H1 (cell line): ENCODE data around the gene EHD2. TPM values are rescaled to one million over a fixed set of nuclear protein-coding genes. Genes with fewer than 3 reads are reported as not detected.
A peak's percentile ranks its signal among the peaks of the same experiment; 100 is the strongest.

Experiments used
- CBX5 ChIP-seq: fragments of 300-800, 300-1000 bp; sonication (generic); IDR thresholded peaks from 2 replicates; pipeline ENCODE4 v1.7.1; 2016; ENCODE audit warnings: antibody characterized with exemption, low read length, low read depth
- CBX8 ChIP-seq: fragments of 300-800, 300-1000 bp; sonication (generic); IDR thresholded peaks from 2 replicates; pipeline ENCODE4 v1.7.1; 2016; ENCODE audit warnings: low read depth, low read length, borderline replicate concordance
- CHD2 ChIP-seq: IDR thresholded peaks from 2 replicates; pipeline ENCODE4 v1.6.1; 2012; ENCODE audit warnings: low read length, improper control_type of control experiment
- GTF2F1 ChIP-seq: IDR thresholded peaks from 2 replicates; pipeline ENCODE4 v1.6.1; 2012; ENCODE audit warnings: low read depth, low read length, improper control_type of control experiment, borderline replicate concordance
- KDM1A ChIP-seq: fragments of 200-600, 300-600 bp; sonication (generic); IDR thresholded peaks from 2 replicates; pipeline ENCODE4 v1.7.1; 2016; ENCODE audit warnings: mild to moderate bottlenecking, low read length, borderline replicate concordance
- KDM5A ChIP-seq: fragments of 200-600 bp; IDR thresholded peaks from 2 replicates; pipeline ENCODE4 v1.7.1; 2012; ENCODE audit warnings: mild to moderate bottlenecking, low read length, inconsistent platforms, mixed read lengths
- MAFK ChIP-seq: IDR thresholded peaks from 2 replicates; pipeline ENCODE4 v1.6.1; 2012; ENCODE audit warnings: low read depth, mild to moderate bottlenecking, improper control_type of control experiment, low read length
- NANOG ChIP-seq: IDR thresholded peaks from 2 replicates; pipeline ENCODE4 v1.6.1; 2011; ENCODE audit warnings: low read length, low read depth, mild to moderate bottlenecking, inconsistent platforms; ENCODE audit not compliant: insufficient read depth, poor library complexity, severe bottlenecking
- POLR2A ChIP-seq, 2 experiments: IDR thresholded peaks; 1 replicate in 1 of 2; 2 replicates in 1 of 2; pipeline ENCODE4 v1.6.1; 2011; ENCODE audit warnings: low read depth in 2 of 2, low read length in 2 of 2, mild to moderate bottlenecking in 2 of 2; ENCODE audit errors: control extremely low read depth in 1 of 2
- POLR2AphosphoS5 ChIP-seq: IDR thresholded peaks from 2 replicates; pipeline ENCODE4 v1.6.1; 2011; ENCODE audit warnings: low read depth, low read length
- POU5F1 ChIP-seq: IDR thresholded peaks from 2 replicates; pipeline ENCODE4 v1.6.1; 2011; ENCODE audit warnings: low read depth, mild to moderate bottlenecking, low read length, moderate library complexity
- RBBP5 ChIP-seq: IDR thresholded peaks from 2 replicates; pipeline ENCODE4 v1.7.1; 2012; ENCODE audit warnings: low read depth, mild to moderate bottlenecking, inconsistent platforms, low read length, moderate library complexity, borderline replicate concordance
- RXRA ChIP-seq: IDR thresholded peaks from 2 replicates; pipeline ENCODE4 v1.6.1; 2011; ENCODE audit warnings: low read depth, mild to moderate bottlenecking, low read length, moderate library complexity; ENCODE audit not compliant: insufficient read depth
- SIX5 ChIP-seq: IDR thresholded peaks from 2 replicates; pipeline ENCODE4 v1.6.1; 2011; ENCODE audit warnings: mild to moderate bottlenecking, low read depth, low read length
- SP2 ChIP-seq: IDR thresholded peaks from 2 replicates; pipeline ENCODE4 v1.6.1; 2012; ENCODE audit warnings: mild to moderate bottlenecking, low read length, inconsistent platforms
- TCF12 ChIP-seq: IDR thresholded peaks from 2 replicates; pipeline ENCODE4 v1.6.1; 2011; ENCODE audit warnings: low read depth, mild to moderate bottlenecking, low read length
- polyA plus RNA-seq, 7 experiments: library from polyadenylated mRNA; depleted of rRNA in 3 of 7; stranded (reverse) in 5 of 7; unstranded in 2 of 7; fragments of >200 nt in 5 of 7; fragments of 200-250 nt in 2 of 7; gene quantifications; 1 replicate in 5 of 7; 2 replicates in 1 of 7; 4 replicates in 1 of 7; pipeline versions ENCODE4 v1.2.1 to v1.2.3, GENCODE V29; 2011 to 2013; ENCODE audit warnings: missing spikeins in 2 of 7, mixed read lengths in 2 of 7
- total RNA-seq: library from RNA; stranded (reverse); fragmentation: NEBNext Ultra II Directional; extraction: Animal tissue kit (Norgen Biotek cat#: 25700); gene quantifications from 2 replicates; pipeline ENCODE4 v1.2.1, GENCODE V29; 2021
- TF ChIP-seq, protein P1 (sequence below): IDR thresholded peaks from 2 replicates; pipeline ENCODE4 v1.6.1; 2012; ENCODE audit warnings: low read length, inconsistent platforms
- TF ChIP-seq, protein P2 (sequence below): IDR thresholded peaks from 2 replicates; pipeline ENCODE4 v1.6.1; 2011; ENCODE audit warnings: low read length, improper control_type of control experiment
- TF ChIP-seq, protein P3 (sequence below): IDR thresholded peaks from 2 replicates; pipeline ENCODE4 v1.6.1; 2012; ENCODE audit warnings: inconsistent platforms
- TF ChIP-seq, protein P4 (sequence below): IDR thresholded peaks from 2 replicates; pipeline ENCODE4 v1.6.1; 2012; ENCODE audit warnings: inconsistent platforms

EHD2 gene
- total and polyA plus RNA-seq, 2 of the 8 experiments (the other 6 are each of a cell fraction or from before 2014, with no cell fraction given), result 4.5 to 14.3 TPM

DNA sequence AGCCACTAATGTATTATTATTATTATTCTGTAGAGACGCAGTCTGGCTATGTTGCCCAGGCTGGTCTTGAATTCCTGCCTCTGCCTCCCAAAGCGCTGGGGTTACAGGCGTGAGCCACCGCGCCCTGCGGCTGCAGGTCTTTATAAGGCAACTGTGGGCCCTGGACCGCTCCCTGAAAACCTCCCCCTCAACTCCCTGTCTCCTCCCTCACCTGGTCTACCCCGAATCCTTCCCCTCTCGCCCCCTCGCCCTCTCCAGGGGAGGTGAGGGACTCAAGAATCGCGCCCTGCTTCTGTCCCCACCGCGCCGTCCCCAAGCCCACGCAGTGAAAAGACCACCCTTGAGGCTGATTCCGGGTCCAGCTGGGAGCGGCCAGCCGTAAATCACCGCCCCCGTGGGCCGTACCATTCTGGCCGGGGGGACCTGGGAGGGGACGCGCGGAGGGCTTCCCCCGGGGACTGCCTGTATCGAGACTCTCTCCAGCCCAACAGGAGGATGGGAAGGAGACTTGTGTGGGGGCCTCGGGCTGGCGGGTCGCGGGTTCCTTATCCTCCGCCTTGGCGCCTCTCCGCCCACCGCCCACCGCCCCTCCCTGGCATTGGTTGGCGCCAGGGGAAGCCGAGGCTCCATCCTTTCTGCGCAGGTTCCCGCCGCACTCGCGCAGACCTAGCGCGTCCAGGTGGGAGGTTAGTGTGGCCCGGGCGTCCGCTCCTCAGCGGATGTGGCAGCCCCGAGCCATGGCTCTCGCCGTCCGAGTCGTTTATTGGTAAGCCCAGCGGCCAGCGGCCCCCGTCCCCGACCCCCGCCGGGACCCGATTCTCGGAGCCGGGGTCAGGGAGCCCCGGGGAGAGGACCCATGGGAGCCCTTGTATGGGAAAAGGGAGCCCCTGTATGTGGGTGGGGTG lies 65.1 kb downstream of the EHD2 start, which contains the start of gene SELENOW (continued):
- TF ChIP-seq CBX8 (no peak), RXRA (0 out of 2 replicates have a peak, but pooled peaks have one; percentile 71), POLR2A (IDR thresholded peaks at IDR 0.05; ENCODE audit: control extremely low read depth in 1 of 2, low read depth in 2 of 2, low read length in 2 of 2) (peak; percentile 87 to 90), TCF12 (no peak), MAFK (no peak), KDM5A (no peak), GTF2F1 (no peak), POU5F1 (no peak), KDM1A (no peak), POLR2AphosphoS5 (peak; percentile 95), RBBP5 (no peak), CHD2 (no peak), NANOG (no peak), CBX5 (no peak), SP2 (no peak), SIX5 (no peak)
- TF ChIP-seq, protein P1, sequence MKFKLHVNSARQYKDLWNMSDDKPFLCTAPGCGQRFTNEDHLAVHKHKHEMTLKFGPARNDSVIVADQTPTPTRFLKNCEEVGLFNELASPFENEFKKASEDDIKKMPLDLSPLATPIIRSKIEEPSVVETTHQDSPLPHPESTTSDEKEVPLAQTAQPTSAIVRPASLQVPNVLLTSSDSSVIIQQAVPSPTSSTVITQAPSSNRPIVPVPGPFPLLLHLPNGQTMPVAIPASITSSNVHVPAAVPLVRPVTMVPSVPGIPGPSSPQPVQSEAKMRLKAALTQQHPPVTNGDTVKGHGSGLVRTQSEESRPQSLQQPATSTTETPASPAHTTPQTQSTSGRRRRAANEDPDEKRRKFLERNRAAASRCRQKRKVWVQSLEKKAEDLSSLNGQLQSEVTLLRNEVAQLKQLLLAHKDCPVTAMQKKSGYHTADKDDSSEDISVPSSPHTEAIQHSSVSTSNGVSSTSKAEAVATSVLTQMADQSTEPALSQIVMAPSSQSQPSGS, result no peak
- TF ChIP-seq, protein P2, sequence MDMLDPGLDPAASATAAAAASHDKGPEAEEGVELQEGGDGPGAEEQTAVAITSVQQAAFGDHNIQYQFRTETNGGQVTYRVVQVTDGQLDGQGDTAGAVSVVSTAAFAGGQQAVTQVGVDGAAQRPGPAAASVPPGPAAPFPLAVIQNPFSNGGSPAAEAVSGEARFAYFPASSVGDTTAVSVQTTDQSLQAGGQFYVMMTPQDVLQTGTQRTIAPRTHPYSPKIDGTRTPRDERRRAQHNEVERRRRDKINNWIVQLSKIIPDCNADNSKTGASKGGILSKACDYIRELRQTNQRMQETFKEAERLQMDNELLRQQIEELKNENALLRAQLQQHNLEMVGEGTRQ, result no peak
- TF ChIP-seq, protein P3, sequence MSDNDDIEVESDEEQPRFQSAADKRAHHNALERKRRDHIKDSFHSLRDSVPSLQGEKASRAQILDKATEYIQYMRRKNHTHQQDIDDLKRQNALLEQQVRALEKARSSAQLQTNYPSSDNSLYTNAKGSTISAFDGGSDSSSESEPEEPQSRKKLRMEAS, result peak; percentile 24; the same call in 1 of the 2 replicates
- TF ChIP-seq, protein P4, sequence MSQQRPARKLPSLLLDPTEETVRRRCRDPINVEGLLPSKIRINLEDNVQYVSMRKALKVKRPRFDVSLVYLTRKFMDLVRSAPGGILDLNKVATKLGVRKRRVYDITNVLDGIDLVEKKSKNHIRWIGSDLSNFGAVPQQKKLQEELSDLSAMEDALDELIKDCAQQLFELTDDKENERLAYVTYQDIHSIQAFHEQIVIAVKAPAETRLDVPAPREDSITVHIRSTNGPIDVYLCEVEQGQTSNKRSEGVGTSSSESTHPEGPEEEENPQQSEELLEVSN, result no peak
